Stomach smooth muscle (tissue), 2 donors: ENCODE results near the gene MOK.
A peak's percentile ranks its signal among the peaks of the same experiment; 100 is the strongest.

Experiments
- H3K27ac ChIP-seq: one replicate; pipeline ENCODE4 v1.7.0; 2013; ENCODE audit warnings: mild to moderate bottlenecking, low read length, inconsistent platforms
- H3K27me3 ChIP-seq, 2 donors: one replicate each; pipeline ENCODE4 v1.7.0; 2013; ENCODE audit warnings: low read length in 2 of 2; ENCODE audit not compliant: insufficient read depth in 2 of 2, control insufficient read depth in 1 of 2
- H3K36me3 ChIP-seq, 2 donors: one replicate each; pipeline ENCODE4 v1.7.0; 2013; ENCODE audit warnings: low read length in 2 of 2; ENCODE audit not compliant: control insufficient read depth in 2 of 2, insufficient read depth in 2 of 2
- H3K4me1 ChIP-seq: one replicate; pipeline ENCODE4 v1.7.0; 2013; ENCODE audit warnings: low read length; ENCODE audit not compliant: control insufficient read depth, insufficient read depth
- H3K4me3 ChIP-seq, 2 donors: one replicate each; pipeline ENCODE4 v1.7.0; 2013; ENCODE audit warnings: low read length in 2 of 2
- H3K9ac ChIP-seq, 2 donors: one replicate each; pipeline ENCODE4 v1.7.0; 2013; ENCODE audit warnings: low read length in 2 of 2, mild to moderate bottlenecking in 1 of 2
- H3K9me3 ChIP-seq, 2 donors: one replicate each; pipeline ENCODE4 v1.7.0; 2013; ENCODE audit warnings: low read length in 2 of 2; ENCODE audit not compliant: control insufficient read depth in 2 of 2
- donor health status: healthy.
- donor health status: Pancreatic carcinoma.

Gene MOK

DNA sequence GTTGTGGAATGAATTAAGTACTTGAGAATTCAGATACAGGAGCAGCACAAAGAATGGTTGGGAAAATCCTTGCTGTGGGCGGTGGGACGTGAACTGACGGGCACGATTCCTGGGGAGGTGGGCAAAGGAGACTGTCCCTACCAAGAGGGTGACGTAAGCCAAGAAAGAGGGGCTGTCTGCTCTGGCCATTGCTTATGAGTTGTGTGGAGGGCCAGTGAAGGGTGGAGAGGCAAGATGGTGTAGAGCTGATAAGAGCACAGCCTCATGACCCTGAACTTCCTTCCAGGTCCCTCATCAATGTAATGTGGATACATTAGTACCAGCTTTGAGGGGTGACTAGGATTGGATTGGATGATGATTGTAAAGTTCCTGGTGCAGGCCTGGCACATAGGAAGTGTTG lies 115.1 kb downstream of the MOK start:
- H3K9ac ChIP-seq = no peak overlapping the region
- H3K27ac ChIP-seq = no peak overlapping the region
- no peaks in the 10 kb centered on the region for H3K36me3 ChIP-seq
- no peaks in the 10 kb centered on the region for H3K27me3 ChIP-seq
- no peaks in the 10 kb centered on the region for H3K9me3 ChIP-seq
- peaks cover 23% of the 10 kb centered on the region for H3K4me1 ChIP-seq
- no peak overlapping the region for H3K4me3 ChIP-seq

DNA sequence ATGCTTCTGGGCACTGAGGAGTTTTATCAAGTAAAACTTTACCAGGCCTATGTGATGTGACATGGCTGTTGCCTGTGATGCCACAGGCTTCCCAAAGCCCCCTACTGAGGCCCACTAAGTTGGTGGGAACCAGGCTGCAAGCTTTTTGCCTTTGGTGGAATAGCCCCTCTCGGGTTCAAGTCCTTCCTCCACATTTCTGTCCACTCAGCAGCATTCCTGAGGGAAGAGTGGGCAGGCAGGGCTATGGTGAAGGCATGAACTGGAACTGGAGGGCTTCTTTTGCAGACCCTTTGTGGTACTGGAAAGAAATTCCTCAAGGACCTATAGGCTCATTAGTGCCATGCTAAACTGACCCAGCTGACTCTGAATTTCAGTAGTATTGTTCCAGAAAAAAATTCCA lies 116.8 kb downstream of the MOK start:
- H3K36me3 ChIP-seq = no peaks in the 10 kb centered on the region
- H3K9ac ChIP-seq = no peak overlapping the region
- no peaks in the 10 kb centered on the region for H3K27me3 ChIP-seq
- peaks cover 28% of the 10 kb centered on the region for H3K4me1 ChIP-seq
- peak overlapping the region; percentile 24 for H3K27ac ChIP-seq
- no peak overlapping the region for H3K4me3 ChIP-seq
- no peaks in the 10 kb centered on the region for H3K9me3 ChIP-seq

DNA sequence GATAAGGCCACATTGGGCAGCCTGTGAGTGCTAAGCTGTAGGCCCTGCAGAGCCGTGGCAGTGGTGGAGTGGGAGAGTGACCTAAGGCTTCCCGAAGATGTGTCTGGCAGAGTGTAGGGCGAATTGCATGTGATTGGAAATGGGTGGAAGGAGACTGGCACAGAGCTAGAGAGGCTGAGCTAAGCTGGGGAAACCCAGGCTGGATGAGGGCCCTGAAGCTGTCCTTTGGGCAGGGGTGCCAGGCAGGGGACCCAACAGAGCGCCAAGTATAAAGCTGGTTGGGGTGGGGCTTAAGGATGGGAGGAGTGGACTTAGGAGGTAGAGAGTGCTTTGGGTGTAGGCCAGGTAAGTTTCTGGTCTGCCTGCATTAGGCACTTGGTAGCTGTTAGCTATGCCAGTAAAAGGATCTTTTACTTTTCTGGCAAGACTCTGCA lies 117.4 kb downstream of the MOK start:
- no peaks in the 10 kb centered on the region for H3K27me3 ChIP-seq
- no peaks in the 10 kb centered on the region for H3K36me3 ChIP-seq
- peaks cover 33% of the 10 kb centered on the region for H3K4me1 ChIP-seq
- H3K27ac ChIP-seq = peak overlapping the region; percentile 75
- no peaks in the 10 kb centered on the region for H3K9me3 ChIP-seq
- peak overlapping the region in 1 of 2 donors; percentile 44 for H3K4me3 ChIP-seq
- H3K9ac ChIP-seq = peak overlapping the region in 1 of 2 donors; percentile 29

DNA sequence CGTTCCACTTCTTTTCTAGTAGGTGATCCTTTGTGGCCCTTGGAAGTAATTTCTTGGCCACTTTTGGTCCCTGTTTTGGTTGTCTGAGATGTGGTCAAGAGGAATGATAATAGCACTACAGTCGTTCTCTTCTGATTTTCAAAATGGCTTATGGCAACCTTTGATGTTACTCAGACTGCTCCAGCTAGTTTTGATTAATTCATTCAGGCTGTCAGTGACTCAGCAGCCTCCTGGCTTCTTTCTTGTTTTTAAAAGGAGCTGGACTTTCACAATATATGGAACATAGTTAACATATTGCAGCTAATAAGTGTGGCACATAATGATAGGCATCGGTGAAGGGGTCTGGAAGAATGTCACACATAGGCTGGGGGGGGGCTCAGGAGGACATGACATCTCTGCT lies 117.9 kb downstream of the MOK start:
- no peaks in the 10 kb centered on the region for H3K27me3 ChIP-seq
- H3K27ac ChIP-seq = peak overlapping the region; percentile 75
- H3K4me1 ChIP-seq = peaks cover 33% of the 10 kb centered on the region
- no peaks in the 10 kb centered on the region for H3K9me3 ChIP-seq
- H3K9ac ChIP-seq = no peak overlapping the region
- H3K36me3 ChIP-seq = no peaks in the 10 kb centered on the region
- peak overlapping the region; percentile 13 to 44 for H3K4me3 ChIP-seq

DNA sequence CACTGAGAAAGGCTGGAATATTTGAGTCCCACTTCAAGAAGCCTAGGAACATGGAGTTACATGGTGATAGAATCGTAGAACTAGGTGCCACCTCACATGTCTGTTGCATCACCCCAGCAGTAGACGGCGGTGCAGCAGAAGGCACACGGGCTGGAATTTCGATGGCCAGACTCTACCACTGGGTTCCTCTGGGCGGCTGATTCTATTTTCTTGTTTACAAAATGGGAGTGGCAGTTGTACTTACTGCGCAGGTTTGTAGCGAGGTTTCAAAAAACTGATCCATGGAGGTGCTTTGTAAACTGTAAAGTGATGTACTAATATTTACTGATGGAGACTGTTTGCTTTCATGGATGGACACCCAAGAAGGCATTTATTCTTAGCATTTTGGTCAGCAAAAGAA lies 119.6 kb downstream of the MOK start:
- H3K27ac ChIP-seq = no peak overlapping the region

DNA sequence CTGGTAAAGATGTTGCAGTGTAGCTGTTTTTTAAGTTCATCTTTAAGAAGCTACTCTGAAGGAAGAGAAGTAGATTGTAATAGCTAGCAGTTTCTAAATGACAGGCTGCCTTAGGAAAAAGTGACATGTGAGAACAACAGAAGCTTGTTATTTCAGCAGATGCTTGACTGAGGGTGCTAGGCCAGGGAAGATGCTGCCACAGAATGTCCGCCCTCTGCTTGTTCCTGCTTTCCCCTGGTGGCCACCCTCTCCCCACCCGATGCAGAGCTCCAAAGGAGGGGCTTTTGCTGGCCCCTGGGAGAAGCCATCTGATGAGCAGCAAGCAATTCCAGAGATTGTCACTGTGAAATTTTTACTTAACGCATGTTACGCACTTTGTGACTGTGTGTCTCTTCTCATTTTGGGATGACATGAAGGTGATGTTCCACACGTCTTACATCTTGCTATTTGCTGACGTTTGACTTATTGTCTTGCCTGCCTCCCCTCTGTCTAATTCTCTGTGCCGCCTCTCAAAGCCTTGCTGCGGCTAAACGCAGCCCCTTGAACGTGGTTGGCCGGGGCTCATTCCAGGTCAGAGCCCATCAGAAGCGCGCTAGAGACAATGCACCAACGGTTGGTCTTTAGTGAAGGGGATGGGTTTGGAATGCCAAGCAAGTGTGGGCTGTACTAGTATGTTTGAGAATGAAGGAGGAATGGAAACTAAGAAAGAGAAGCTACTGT lies 120.5 kb downstream of the MOK start:
- no peak overlapping the region for H3K9ac ChIP-seq
- H3K27ac ChIP-seq = no peak overlapping the region

More for the DNA sequence above, 119.6 kb downstream of the MOK start:
- H3K36me3 ChIP-seq = no peaks in the 10 kb centered on the region
- peaks cover 31% of the 10 kb centered on the region for H3K4me1 ChIP-seq
- no peak overlapping the region for H3K9ac ChIP-seq
- H3K27me3 ChIP-seq = no peaks in the 10 kb centered on the region
- H3K9me3 ChIP-seq = no peaks in the 10 kb centered on the region
- no peak overlapping the region for H3K4me3 ChIP-seq

DNA sequence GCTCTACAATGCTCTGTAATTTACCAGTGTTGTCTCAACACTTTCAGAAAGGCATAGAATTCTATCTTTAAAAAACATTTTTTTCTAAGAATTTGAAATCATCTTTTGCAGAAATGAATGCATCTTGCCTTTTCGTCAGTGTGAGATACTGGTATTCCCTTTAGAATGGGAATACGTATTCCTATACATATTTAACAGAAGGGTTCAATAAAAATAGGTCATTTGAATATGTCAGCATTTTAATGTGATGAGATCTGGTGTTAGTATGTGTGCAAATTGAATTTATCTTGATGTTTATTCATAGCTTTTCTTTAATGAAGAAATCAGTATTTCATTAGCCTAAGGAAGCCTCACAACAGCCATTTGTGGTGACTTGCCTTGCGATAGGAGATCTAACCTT lies 121.1 kb downstream of the MOK start:
- Histone ChIP-seq H3K27ac (no peak overlapping the region), H3K4me3 (no peak overlapping the region), H3K4me1 (peaks cover 33% of the 10 kb centered on the region), H3K36me3 (no peaks in the 10 kb centered on the region), H3K9ac (no peak overlapping the region), H3K27me3 (no peaks in the 10 kb centered on the region), H3K9me3 (no peaks in the 10 kb centered on the region)

More for the DNA sequence above, 120.5 kb downstream of the MOK start:
- Histone ChIP-seq H3K36me3 (no peaks in the 10 kb centered on the region), H3K4me3 (no peak overlapping the region), H3K9me3 (no peaks in the 10 kb centered on the region), H3K4me1 (peaks cover 33% of the 10 kb centered on the region), H3K27me3 (no peaks in the 10 kb centered on the region)

DNA sequence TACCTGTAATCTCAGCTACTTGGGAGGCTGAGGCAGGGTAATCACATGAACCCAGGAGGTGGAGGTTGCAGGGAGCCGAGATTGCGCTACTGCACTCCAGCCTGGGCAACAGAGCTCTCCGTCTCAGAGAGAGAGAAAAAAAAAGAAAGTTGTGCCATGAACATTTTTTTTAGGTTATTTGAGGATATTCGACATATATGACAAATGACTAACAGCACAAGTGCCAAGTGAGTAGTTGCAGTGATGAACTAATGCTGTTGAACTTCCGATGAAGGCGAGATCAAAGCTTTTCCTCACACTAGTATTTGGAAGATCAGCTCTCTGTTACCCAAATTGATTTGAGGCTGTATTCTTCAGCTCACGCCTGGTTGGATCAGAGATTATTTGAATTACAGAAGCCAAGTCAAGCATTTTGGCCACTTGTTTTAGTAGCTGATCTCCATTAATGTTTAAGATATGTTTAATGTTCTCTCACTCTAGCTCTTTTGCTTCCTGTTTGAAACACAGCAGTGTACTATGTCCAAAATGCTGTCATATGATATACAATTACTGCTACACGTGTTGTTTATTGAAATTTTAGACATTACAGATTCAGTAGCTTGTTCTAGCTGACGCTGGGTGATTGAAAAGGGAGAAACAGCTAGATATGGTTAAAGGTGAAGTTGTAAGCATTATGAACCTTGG lies 121.9 kb downstream of the MOK start:
- Histone ChIP-seq H3K27me3 (no peaks in the 10 kb centered on the region), H3K9ac (no peak overlapping the region), H3K36me3 (no peaks in the 10 kb centered on the region), H3K27ac (peak overlapping the region; percentile 24), H3K9me3 (no peaks in the 10 kb centered on the region), H3K4me1 (peaks cover 30% of the 10 kb centered on the region), H3K4me3 (peak overlapping the region in 1 of 2 donors; percentile 0)

DNA sequence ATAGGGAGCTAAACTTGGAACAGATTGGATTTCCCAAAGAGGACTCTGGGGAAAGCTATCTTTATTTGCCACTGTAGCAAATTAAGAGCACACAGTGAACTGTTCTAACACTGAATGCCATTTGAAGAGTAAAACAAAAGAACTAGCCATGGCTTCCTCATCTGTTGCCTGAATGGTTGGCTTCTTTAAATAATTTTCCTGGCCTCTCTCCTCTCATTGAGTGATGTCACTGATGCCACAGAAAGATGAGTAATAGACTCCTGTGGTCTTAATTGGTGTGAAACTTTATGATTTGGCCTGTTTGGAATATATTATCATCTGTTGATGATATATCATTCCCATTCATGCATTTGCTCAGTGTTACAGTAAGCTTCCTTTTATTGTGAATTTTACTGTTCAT lies 122.8 kb downstream of the MOK start:
- Histone ChIP-seq H3K36me3 (no peaks in the 10 kb centered on the region), H3K27ac (no peak overlapping the region), H3K9ac (no peak overlapping the region), H3K27me3 (no peaks in the 10 kb centered on the region), H3K9me3 (no peaks in the 10 kb centered on the region), H3K4me3 (no peak overlapping the region), H3K4me1 (peaks cover 21% of the 10 kb centered on the region)

DNA sequence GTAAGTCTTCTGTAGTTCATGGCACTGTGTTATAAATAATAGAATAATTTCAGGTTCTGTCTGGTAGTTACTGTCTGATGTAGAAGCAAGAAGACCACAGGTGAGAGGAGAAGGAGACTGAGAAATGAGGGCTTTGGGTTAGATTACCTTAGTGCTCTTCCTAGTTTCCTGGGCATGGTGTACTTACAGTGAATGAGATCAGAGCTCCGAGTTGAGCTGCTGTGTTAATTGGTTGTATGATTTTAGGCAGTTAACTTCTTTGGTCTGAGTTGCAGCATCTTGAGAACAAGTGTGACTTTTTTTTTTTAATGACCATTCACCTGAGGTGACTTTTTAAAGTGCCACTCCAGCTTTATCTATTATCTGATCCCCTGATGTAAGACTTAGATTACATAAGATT lies 123.8 kb downstream of the MOK start:
- H3K27me3 ChIP-seq = no peaks in the 10 kb centered on the region
- H3K9me3 ChIP-seq = no peaks in the 10 kb centered on the region
- peaks cover 16% of the 10 kb centered on the region for H3K4me1 ChIP-seq
- no peak overlapping the region for H3K9ac ChIP-seq
- no peak overlapping the region for H3K27ac ChIP-seq
- H3K4me3 ChIP-seq = no peak overlapping the region
- H3K36me3 ChIP-seq = no peaks in the 10 kb centered on the region
